D341Med (cell line): ENCODE data around the gene RPL38.
A peak's percentile ranks its signal among the peaks of the same experiment; 100 is the strongest.

ENCODE experiments used
- DNase-seq: peaks from one replicate; pipeline ENCODE4 v3.0.0; 2012; ENCODE audit warnings: low spot score

Gene RPL38

GRCh38 chr17:74211141-74211911 lies 7.8 kb downstream of the RPL38 start:
- no peak for DNase-seq

GRCh38 chr17:74211912-74212208 lies 8.4 kb downstream of the RPL38 start:
- DNase-seq: no peak

GRCh38 chr17:74212209-74212912 lies 8.9 kb downstream of the RPL38 start:
- no peak for DNase-seq

- peak; percentile 98 for DNase-seq
Observed at GRCh38 chr17:74212913-74213791, 9.7 kb downstream of the RPL38 start, which contains the start of gene TTYH2. TTYH2 (plus strand) TSS chr17:74213571; CDS start chr17:74213588, 17 bp downstream.

- no peak for DNase-seq
Observed at GRCh38 chr17:74213861-74214391, 10.4 kb downstream of the RPL38 start.

- no peak for DNase-seq
Observed at GRCh38 chr17:74214484-74215341, 11.2 kb downstream of the RPL38 start.

- DNase-seq: no peak
Observed at GRCh38 chr17:74215342-74215727, 11.9 kb downstream of the RPL38 start.

- no peak for DNase-seq
Observed at GRCh38 chr17:74216505-74216904, 13.0 kb downstream of the RPL38 start.

GRCh38 chr17:74217037-74217730 lies 13.7 kb downstream of the RPL38 start:
- DNase-seq: no peak

- no peak for DNase-seq
Observed at GRCh38 chr17:74217888-74218287, 14.4 kb downstream of the RPL38 start.

GRCh38 chr17:74218436-74218835 lies 15.0 kb downstream of the RPL38 start:
- DNase-seq: no peak

GRCh38 chr17:74219576-74220133 lies 16.2 kb downstream of the RPL38 start:
- no peak for DNase-seq

- DNase-seq: no peak
Observed at GRCh38 chr17:74220219-74220618, 16.7 kb downstream of the RPL38 start.

GRCh38 chr17:74220946-74221818 lies 17.7 kb downstream of the RPL38 start:
- DNase-seq: peak; percentile 67

- DNase-seq: no peak
Observed at GRCh38 chr17:74222399-74222798, 18.9 kb downstream of the RPL38 start.

GRCh38 chr17:74223901-74224300 lies 20.4 kb downstream of the RPL38 start:
- DNase-seq: no peak

- no peak for DNase-seq
Observed at GRCh38 chr17:74224959-74225725, 21.7 kb downstream of the RPL38 start.

- DNase-seq: no peak
Observed at GRCh38 chr17:74226252-74226651, 22.8 kb downstream of the RPL38 start.
